Upper lobe of right lung (tissue), 1 donor: ENCODE measurements around the gene FEN1. TPM values are rescaled to one million over a fixed set of nuclear protein-coding genes. Genes with fewer than 3 reads are reported as not detected.

Experiments used
- ATAC-seq: fragments of 200-7000 bp; cut with Tn5 transposase; one replicate; pipeline ENCODE4 v1.9.1; 2020; ENCODE audit warnings: mild to moderate bottlenecking, moderate library complexity
- DNase-seq: peaks from one replicate; pipeline ENCODE4 v3.0.0-alpha.2; 2020
- H3K27ac ChIP-seq: fragments of 200-600 bp; one replicate; pipeline ENCODE4 v1.8.0; 2022
- H3K27me3 ChIP-seq: fragments of 200-600 bp; one replicate; pipeline ENCODE4 v1.8.0; 2022; ENCODE audit warnings: mild to moderate bottlenecking
- H3K36me3 ChIP-seq: fragments of 200-600 bp; one replicate; pipeline ENCODE4 v1.8.0; 2022
- H3K4me1 ChIP-seq: fragments of 200-600 bp; one replicate; pipeline ENCODE4 v1.8.0; 2022
- H3K4me3 ChIP-seq: fragments of 200-600 bp; one replicate; pipeline ENCODE4 v1.8.0; 2022; ENCODE audit warnings: mild to moderate bottlenecking
- H3K9me3 ChIP-seq: fragments of 200-600 bp; one replicate; pipeline ENCODE4 v1.8.0; 2022
- CTCF ChIP-seq: fragments of 200-600 bp; IDR thresholded peaks from one replicate; pipeline ENCODE4 v1.8.0; 2022; ENCODE audit warnings: antibody characterized with exemption
- intact Hi-C: fragments of 100-400 bp; cut with DNase I; formaldehyde crosslinking; loops from one replicate; pipeline ENCODE4 v1.11.0; 2022
- total RNA-seq: library from RNA; stranded (reverse); fragmentation: NEBNext Ultra II Directional; extraction: Animal tissue kit (Norgen Biotek cat#: 25700); gene quantifications from one replicate; pipeline ENCODE4 v1.2.1, GENCODE V29; 2021
- donor health status: DM: no; HTN: yes; CAD: no; lungs with severe emphysema.

FEN1 gene
- total RNA-seq, 1 donor from 2014 or later = 4.9 TPM

GRCh38 chr11:61833471-61833870, 40.8 kb downstream of the FEN1 start:
- no peak for TF ChIP-seq CTCF
- Histone ChIP-seq H3K36me3 (no peaks in the 10 kb centered on the region), H3K9me3 (no peaks in the 10 kb centered on the region), H3K27ac (no peak overlapping the region), H3K4me1 (peaks cover 28% of the 10 kb centered on the region), H3K4me3 (no peak overlapping the region), H3K27me3 (no peaks in the 10 kb centered on the region)
- no peak for DNase-seq
- intact Hi-C loops = no loop called here
- ATAC-seq = no peak

- Histone ChIP-seq H3K27me3 (no peaks in the 10 kb centered on the region), H3K4me1 (peaks cover 27% of the 10 kb centered on the region), H3K9me3 (no peaks in the 10 kb centered on the region), H3K27ac (peak overlapping the region; percentile 68), H3K36me3 (no peaks in the 10 kb centered on the region), H3K4me3 (no peak overlapping the region)
- ATAC-seq (no peak), DNase-seq (no peak)
- intact Hi-C loops = no loop called here
- TF ChIP-seq CTCF = no peak
These were observed 41.2 kb downstream of the FEN1 start for GRCh38 chr11:61833926-61834277.

- H3K4me3 ChIP-seq = no peak overlapping the region
- intact Hi-C loops = no loop called here
- TF ChIP-seq CTCF = no peak
- no peaks in the 10 kb centered on the region for H3K9me3 ChIP-seq
- H3K27me3 ChIP-seq = no peaks in the 10 kb centered on the region
- DNase-seq = no peak
- peak overlapping the region; percentile 68 for H3K27ac ChIP-seq
- H3K36me3 ChIP-seq = no peaks in the 10 kb centered on the region
- H3K4me1 ChIP-seq = peaks cover 22% of the 10 kb centered on the region
- ATAC-seq = peak; percentile 77
These were observed 41.8 kb downstream of the FEN1 start for GRCh38 chr11:61834278-61835048.

- intact Hi-C loops = no loop called here
- no peak for ATAC-seq
These were observed 43.5 kb downstream of the FEN1 start for GRCh38 chr11:61836193-61836592.

GRCh38 chr11:61837411-61838005, 44.8 kb downstream of the FEN1 start:
- no peak overlapping the region for H3K4me3 ChIP-seq
- no peaks in the 10 kb centered on the region for H3K9me3 ChIP-seq
- no peak for ATAC-seq
- intact Hi-C loops = no loop called here
- no peak overlapping the region for H3K27ac ChIP-seq
- H3K27me3 ChIP-seq = no peaks in the 10 kb centered on the region
- DNase-seq = no peak
- peaks cover 9% of the 10 kb centered on the region for H3K4me1 ChIP-seq
- TF ChIP-seq CTCF = no peak
- peaks cover 20% of the 10 kb centered on the region for H3K36me3 ChIP-seq

More at GRCh38 chr11:61836193-61836592, 43.5 kb downstream of the FEN1 start:
- H3K27me3 ChIP-seq = no peaks in the 10 kb centered on the region
- H3K4me3 ChIP-seq = no peak overlapping the region
- peaks cover 14% of the 10 kb centered on the region for H3K4me1 ChIP-seq
- H3K9me3 ChIP-seq = no peaks in the 10 kb centered on the region
- peaks cover 14% of the 10 kb centered on the region for H3K36me3 ChIP-seq
- no peak overlapping the region for H3K27ac ChIP-seq
- TF ChIP-seq CTCF = no peak
- no peak for DNase-seq
